ENCODE results near the gene BAD.

DNA sequence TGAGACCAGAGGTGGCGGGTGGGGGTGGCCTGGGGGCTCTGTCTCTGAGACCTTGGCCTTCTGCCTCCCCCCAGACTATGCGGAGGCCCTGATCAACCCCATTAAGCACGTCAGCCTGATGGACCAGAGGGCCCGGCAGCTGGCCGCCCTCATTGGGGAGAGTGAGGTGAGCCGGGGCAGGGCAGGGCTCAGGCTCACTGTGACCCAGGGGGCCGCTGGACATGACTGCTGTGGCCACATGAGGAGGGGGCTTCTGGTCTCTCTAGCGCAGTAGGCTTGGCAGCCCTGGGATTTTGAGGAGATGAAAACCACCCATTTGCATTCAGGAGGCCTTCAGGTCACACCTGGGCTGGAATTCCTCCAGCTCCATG is 20.5 kb downstream of the BAD start:
- TF ChIP-seq, protein P1, sequence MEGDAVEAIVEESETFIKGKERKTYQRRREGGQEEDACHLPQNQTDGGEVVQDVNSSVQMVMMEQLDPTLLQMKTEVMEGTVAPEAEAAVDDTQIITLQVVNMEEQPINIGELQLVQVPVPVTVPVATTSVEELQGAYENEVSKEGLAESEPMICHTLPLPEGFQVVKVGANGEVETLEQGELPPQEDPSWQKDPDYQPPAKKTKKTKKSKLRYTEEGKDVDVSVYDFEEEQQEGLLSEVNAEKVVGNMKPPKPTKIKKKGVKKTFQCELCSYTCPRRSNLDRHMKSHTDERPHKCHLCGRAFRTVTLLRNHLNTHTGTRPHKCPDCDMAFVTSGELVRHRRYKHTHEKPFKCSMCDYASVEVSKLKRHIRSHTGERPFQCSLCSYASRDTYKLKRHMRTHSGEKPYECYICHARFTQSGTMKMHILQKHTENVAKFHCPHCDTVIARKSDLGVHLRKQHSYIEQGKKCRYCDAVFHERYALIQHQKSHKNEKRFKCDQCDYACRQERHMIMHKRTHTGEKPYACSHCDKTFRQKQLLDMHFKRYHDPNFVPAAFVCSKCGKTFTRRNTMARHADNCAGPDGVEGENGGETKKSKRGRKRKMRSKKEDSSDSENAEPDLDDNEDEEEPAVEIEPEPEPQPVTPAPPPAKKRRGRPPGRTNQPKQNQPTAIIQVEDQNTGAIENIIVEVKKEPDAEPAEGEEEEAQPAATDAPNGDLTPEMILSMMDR (conservative IDR thresholded peaks at IDR 0.05), result no peak
- TF ChIP-seq ZFX (IDR thresholded peaks at IDR 0.05), result no peak
